Panc1 (cell line): Measurements from ENCODE around the gene UMAD1.

Experiments used
- POLR2AphosphoS5 ChIP-seq: IDR thresholded peaks from 2 replicates; pipeline ENCODE4 v1.6.1; 2012; ENCODE audit warnings: mild to moderate bottlenecking, low read depth, low read length, moderate library complexity
- REST ChIP-seq, 2 experiments: IDR thresholded peaks; 2 replicates each; pipeline ENCODE4 v1.6.1; 2011 to 2012; ENCODE audit warnings: low read depth in 2 of 2, control low read depth in 1 of 2, low read length in 1 of 2, mild to moderate bottlenecking in 1 of 2, moderate library complexity in 1 of 2; ENCODE audit not compliant: insufficient read depth in 1 of 2
- SIN3A ChIP-seq: IDR thresholded peaks from 2 replicates; pipeline ENCODE4 v1.6.1; 2012; ENCODE audit warnings: low read depth, mild to moderate bottlenecking, low read length, moderate library complexity, borderline replicate concordance; ENCODE audit not compliant: insufficient read depth
- TCF7L2 ChIP-seq: IDR thresholded peaks from 2 replicates; pipeline ENCODE4 v1.6.1; 2011; ENCODE audit warnings: mild to moderate bottlenecking, low read depth, low read length, inconsistent platforms
- TF ChIP-seq, protein P1 (sequence below): fragments of 450-650 bp; IDR thresholded peaks from 2 replicates; pipeline ENCODE4 v1.5.1; 2017; ENCODE audit warnings: mild to moderate bottlenecking

GRCh38 chr7:7911369-7912123 lies 271.0 kb downstream of the UMAD1 start:
- TF ChIP-seq, protein P1, sequence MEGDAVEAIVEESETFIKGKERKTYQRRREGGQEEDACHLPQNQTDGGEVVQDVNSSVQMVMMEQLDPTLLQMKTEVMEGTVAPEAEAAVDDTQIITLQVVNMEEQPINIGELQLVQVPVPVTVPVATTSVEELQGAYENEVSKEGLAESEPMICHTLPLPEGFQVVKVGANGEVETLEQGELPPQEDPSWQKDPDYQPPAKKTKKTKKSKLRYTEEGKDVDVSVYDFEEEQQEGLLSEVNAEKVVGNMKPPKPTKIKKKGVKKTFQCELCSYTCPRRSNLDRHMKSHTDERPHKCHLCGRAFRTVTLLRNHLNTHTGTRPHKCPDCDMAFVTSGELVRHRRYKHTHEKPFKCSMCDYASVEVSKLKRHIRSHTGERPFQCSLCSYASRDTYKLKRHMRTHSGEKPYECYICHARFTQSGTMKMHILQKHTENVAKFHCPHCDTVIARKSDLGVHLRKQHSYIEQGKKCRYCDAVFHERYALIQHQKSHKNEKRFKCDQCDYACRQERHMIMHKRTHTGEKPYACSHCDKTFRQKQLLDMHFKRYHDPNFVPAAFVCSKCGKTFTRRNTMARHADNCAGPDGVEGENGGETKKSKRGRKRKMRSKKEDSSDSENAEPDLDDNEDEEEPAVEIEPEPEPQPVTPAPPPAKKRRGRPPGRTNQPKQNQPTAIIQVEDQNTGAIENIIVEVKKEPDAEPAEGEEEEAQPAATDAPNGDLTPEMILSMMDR = no peak
- TF ChIP-seq POLR2AphosphoS5 (no peak), TCF7L2 (no peak), REST (IDR thresholded peaks at IDR 0.05; ENCODE audit: insufficient read depth in 1 of 2, low read depth in 2 of 2, low read length in 1 of 2) (no peak), SIN3A (no peak)
